Calu3 (cell line): Measurements from ENCODE around the gene SHANK2. TPM values are rescaled to one million over a fixed set of nuclear protein-coding genes. Genes with fewer than 3 reads are reported as not detected.

Source experiments
- BruUV-seq: library from RNA; stranded (reverse); fragments of 400-500 nt; replicated peaks from 2 replicates; lab custom pipeline; 2021; lab: Mats Ljungman, UMichigan
- CTCF ChIA-PET: fragments of 300-600 bp; sonication (Branson Sonifier 250); formaldehyde crosslinking; loops from one replicate; lab custom pipeline; 2022; ENCODE audit warnings: antibody characterized with exemption; lab: Charles Lee
- DNase-seq: peaks from one replicate; pipeline ENCODE4 v3.0.0; 2022
- H3K27ac Mint-ChIP-seq: one replicate; pipeline ENCODE4 v1.8.0; 2022; ENCODE audit warnings: mixed read lengths; ENCODE audit not compliant: unreplicated experiment
- H3K27me3 Mint-ChIP-seq: one replicate; pipeline ENCODE4 v1.8.0; 2022; ENCODE audit warnings: mixed read lengths; ENCODE audit not compliant: unreplicated experiment
- H3K36me3 Mint-ChIP-seq: one replicate; pipeline ENCODE4 v1.8.0; 2022; ENCODE audit warnings: mild to moderate bottlenecking, moderate library complexity, mixed read lengths; ENCODE audit not compliant: insufficient read depth, unreplicated experiment
- H3K4me1 Mint-ChIP-seq: one replicate; pipeline ENCODE4 v1.8.0; 2022; ENCODE audit warnings: mild to moderate bottlenecking, low read depth, mixed read lengths; ENCODE audit not compliant: unreplicated experiment
- H3K4me3 Mint-ChIP-seq: one replicate; pipeline ENCODE4 v1.8.0; 2022; ENCODE audit warnings: mild to moderate bottlenecking, low read depth, moderate library complexity, mixed read lengths; ENCODE audit not compliant: unreplicated experiment
- H3K9me3 Mint-ChIP-seq: one replicate; pipeline ENCODE4 v1.8.0; 2022; ENCODE audit warnings: low read depth, mixed read lengths; ENCODE audit not compliant: unreplicated experiment
- CTCF ChIP-seq: fragments of 200-600 bp; IDR thresholded peaks from one replicate; pipeline ENCODE4 v1.8.0; 2022; ENCODE audit warnings: antibody characterized with exemption; ENCODE audit not compliant: unreplicated experiment
- intact Hi-C: fragments of 100-400 bp; cut with micrococcal nuclease; formaldehyde crosslinking; loops from one replicate; pipeline ENCODE4 v1.10.0; 2022; ENCODE audit not compliant: unreplicated experiment
- total RNA-seq: library from RNA; stranded (reverse); gene quantifications from 2 replicates; pipeline ENCODE4 v1.2.3, GENCODE V29; 2022

SHANK2 gene
- total RNA-seq, 1 experiment from 2014 or later, result 118 TPM

DNA sequence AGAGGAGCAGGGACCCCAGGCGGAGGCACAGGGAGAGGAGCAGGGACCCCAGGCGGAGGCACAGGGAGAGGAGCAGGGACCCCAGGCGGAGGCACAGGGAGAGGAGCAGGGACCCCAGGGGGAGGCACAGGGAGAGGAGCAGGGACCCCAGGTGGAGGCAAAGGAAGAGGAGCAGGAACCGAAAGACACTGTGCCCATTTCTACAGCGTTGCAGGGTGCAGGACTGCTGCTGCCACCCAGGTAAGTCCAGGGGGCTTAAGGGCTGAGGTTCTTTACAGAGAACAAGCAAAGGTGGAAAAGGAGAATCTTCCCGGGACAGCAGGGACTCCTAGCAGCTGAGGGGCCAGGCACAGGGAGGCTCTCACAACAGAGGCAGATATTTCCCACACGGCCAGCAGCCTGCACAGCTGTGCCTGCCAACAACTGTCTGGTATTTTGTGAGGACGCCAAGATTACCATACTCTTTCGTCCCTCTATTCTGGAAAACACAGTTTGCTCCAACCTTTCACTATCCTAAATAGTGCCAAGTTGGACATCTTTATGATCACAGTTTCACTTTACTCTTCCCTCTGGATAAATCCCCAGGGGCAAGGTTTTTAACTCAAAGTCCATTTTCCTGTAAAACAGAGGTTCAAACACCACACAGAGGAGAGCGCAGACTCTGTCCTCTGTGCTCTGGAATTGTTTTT lies 39.4 kb downstream of the SHANK2 start:
- Mint-ChIP-seq H3K27me3 (no peaks in the 10 kb centered on the region), H3K9me3 (no peaks in the 10 kb centered on the region), H3K36me3 (peaks cover 37% of the 10 kb centered on the region), H3K4me3 (no peak overlapping the region), H3K4me1 (no peaks in the 10 kb centered on the region), H3K27ac (no peak overlapping the region)
- CTCF ChIA-PET, result no interaction called here
- no peak for TF ChIP-seq CTCF
- intact Hi-C loops, result no loop called here
- BruUV-seq, result no TSS peak
- no peak for DNase-seq

DNA sequence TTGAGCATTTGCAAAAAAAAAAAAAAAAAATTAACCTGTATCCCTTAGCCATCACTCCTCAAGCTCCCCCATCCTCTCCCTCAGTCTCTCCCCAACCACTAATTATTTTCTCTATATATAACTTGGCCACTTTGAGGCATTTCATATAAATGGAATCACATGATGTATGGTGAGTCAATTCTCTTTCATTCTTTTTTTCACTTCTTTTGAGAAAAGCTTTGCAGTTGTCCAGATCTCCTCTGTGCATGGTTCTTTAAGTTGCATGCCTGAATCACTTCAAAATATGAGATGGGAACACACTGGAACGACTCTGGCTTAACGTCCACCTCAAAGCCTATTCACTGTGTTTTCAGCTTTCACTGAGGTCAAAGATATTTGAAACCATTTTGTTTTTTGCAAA lies 40.7 kb downstream of the SHANK2 start:
- CTCF ChIA-PET, result no interaction called here
- H3K36me3 Mint-ChIP-seq, result peaks cover 33% of the 10 kb centered on the region
- H3K27ac Mint-ChIP-seq, result no peak overlapping the region
- intact Hi-C loops, result no loop called here
- TF ChIP-seq CTCF, result no peak
- no peaks in the 10 kb centered on the region for H3K4me1 Mint-ChIP-seq
- no peaks in the 10 kb centered on the region for H3K9me3 Mint-ChIP-seq
- no TSS peak for BruUV-seq
- DNase-seq, result no peak
- no peak overlapping the region for H3K4me3 Mint-ChIP-seq
- H3K27me3 Mint-ChIP-seq, result no peaks in the 10 kb centered on the region

DNA sequence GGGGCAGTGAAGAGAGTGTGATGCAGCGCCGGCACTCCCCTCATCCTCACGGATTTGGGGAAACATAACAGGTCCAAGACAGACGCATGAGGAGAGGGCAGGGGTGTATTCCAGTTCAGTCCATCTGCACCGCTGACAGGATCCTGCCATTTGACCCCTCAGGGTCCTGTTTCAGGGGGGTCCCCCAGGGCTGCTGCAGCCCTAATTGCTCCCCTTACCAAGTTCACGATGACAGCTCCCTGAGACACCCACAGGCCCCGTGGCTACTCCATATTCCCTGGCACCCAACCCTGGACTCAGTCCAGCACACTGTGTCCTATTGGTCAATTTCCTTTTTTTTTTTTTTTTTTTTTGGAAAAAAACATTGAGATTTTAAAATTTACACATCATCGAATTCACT lies 41.5 kb downstream of the SHANK2 start:
- CTCF ChIA-PET, result interaction anchor here (0.7 kb wide), 1 partner anchor 12 kb away, joined by 3 read pairs; no protein-coding TSS in a partner anchor
- no peak for TF ChIP-seq CTCF
- H3K27ac Mint-ChIP-seq, result no peak overlapping the region
- BruUV-seq, result no TSS peak
- peaks cover 27% of the 10 kb centered on the region for H3K36me3 Mint-ChIP-seq
- no peaks in the 10 kb centered on the region for H3K27me3 Mint-ChIP-seq
- intact Hi-C loops, result no loop called here
- H3K4me3 Mint-ChIP-seq, result no peak overlapping the region
- no peaks in the 10 kb centered on the region for H3K9me3 Mint-ChIP-seq
- no peak for DNase-seq
- no peaks in the 10 kb centered on the region for H3K4me1 Mint-ChIP-seq

DNA sequence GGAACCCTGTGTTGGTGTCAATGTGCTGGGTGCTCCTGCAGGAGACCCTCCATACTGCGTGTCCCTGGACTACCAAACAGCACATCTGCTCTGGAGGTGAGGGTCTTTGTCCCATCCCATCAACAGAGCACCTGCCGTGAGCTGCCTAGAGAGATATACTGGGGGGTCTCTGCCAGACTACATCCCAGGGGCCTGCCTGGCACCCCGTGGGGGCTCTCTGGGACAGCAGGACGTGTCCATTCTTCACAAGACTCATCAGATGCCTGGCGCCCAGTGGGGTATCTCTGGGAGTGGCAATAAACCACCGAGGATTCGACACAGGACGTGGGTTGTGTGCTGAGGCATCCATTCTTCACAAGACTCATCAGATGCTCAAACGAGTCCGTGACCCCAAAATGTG lies 42.7 kb downstream of the SHANK2 start:
- Mint-ChIP-seq H3K4me1 (no peaks in the 10 kb centered on the region), H3K4me3 (no peak overlapping the region), H3K27me3 (no peaks in the 10 kb centered on the region), H3K27ac (no peak overlapping the region), H3K9me3 (no peaks in the 10 kb centered on the region), H3K36me3 (peaks cover 27% of the 10 kb centered on the region)
- intact Hi-C loops, result no loop called here
- CTCF ChIA-PET, result interaction anchor here (0.9 kb wide), 1 partner anchor 25 kb away, joined by 3 read pairs; no protein-coding TSS in a partner anchor
- BruUV-seq, result no TSS peak
- DNase-seq, result no peak
- TF ChIP-seq CTCF, result no peak
